Stimulated activated CD4-positive, alpha-beta T cell treated with anti-CD3 and anti-CD28 coated beads, Interleukin-12 subunit alpha, Interleukin-12 subunit beta, amount 100 ng/mL, for 48 hours (primary cell): Measurements from ENCODE around the gene NACA2.
"Not testable (repeated sequence)": the region's sequence is repeated elsewhere in the genome, so short reads cannot be mapped to it uniquely, and the experiment has no call there.

Experiments
- DNase-seq, 3 donors: peaks; one replicate each; pipeline ENCODE4 v3.0.0-alpha.2; 2020; ENCODE audit warnings: low read depth in 2 of 3, low spot score in 1 of 3

NACA2 gene

DNA sequence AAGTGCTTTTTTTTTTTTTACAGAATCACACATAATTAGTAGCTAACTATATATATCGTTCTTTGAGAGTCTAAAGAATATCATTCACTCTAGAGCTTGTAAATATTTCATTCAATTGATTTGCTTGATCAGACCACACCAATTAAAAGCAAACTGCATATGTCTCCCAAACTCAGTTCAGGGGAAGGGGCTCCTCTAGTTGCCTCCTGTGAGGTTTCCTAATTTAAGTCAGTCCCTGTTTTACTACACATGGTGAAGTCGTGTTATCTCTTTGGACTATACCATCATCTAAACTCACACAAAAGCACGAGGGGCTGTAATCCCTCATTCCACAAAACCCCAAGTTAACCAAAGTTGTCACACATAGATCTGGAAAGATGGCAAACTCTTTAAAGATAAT is 11.7 kb downstream of the NACA2 start:
- no peak for DNase-seq

GRCh38 chr17:61578645-61579044 is 12.4 kb downstream of the NACA2 start:
- no peak for DNase-seq

DNA sequence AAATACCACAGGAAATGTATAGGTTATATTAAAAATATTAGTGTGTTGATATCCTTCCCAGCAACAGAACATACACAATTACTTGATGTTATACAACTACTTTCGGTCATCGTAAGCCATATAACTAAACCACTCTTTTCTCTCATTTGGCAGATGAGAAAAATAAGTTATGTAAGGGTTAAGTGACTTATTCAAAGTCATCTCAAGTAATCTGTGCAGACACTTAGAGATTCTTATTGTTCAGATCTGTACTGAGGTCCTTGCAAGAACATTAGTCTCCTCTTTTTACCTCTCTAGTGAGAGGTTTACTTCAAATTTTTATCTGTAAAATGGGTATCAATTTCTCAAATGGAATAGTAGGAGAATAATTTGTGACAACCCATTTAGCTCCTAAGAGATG is 15.0 kb downstream of the NACA2 start:
- DNase-seq: no peak

- no peak for DNase-seq
Observed at GRCh38 chr17:61575352-61575975, 15.6 kb downstream of the NACA2 start.

- DNase-seq: no peak
Observed at GRCh38 chr17:61574542-61575351, 16.3 kb downstream of the NACA2 start.

- DNase-seq: not testable (repeated sequence)
Observed at GRCh38 chr17:61572547-61572946, 18.5 kb downstream of the NACA2 start.

DNA sequence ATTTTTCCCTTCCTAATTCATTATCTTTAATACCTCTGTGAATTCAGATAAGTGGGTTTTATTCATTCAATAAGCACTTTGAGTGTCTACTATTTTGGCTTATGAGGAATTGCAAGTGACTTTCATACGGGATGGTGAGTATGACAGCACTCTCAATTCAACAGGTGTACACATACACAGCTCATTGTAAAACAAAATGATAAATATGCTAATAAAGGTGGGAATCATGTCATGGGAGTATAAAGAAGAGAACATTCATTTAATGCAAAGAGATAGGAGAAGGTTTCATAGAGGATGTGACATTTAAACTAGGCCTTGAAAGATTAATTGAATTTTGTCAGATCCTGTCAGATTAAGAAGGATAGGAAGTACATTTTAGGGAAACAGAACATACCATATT is 19.4 kb downstream of the NACA2 start:
- no peak for DNase-seq

- no peak for DNase-seq
Observed at GRCh38 chr17:61570118-61570517, 20.9 kb downstream of the NACA2 start.

DNA sequence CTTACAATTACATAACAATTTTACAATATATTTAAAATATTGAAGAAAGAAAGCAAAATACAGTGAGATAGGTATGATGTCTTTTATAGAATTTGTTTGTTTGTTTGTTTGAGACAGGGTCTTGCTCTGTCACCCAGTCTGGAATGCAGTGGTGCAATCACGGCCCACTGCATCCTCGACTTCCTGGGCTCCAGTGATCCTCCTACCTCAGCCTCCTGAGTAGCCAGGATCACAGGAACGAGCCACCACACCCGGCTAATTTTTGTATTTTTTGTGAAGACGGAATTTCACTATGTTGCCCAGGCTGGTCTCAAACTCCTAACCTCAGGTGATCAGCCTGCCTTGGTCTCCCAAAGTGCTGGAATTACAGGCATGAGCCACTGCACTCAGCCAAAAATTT is 21.5 kb downstream of the NACA2 start:
- DNase-seq: not testable (repeated sequence)

GRCh38 chr17:61568219-61569072 is 22.6 kb downstream of the NACA2 start:
- no peak for DNase-seq

DNA sequence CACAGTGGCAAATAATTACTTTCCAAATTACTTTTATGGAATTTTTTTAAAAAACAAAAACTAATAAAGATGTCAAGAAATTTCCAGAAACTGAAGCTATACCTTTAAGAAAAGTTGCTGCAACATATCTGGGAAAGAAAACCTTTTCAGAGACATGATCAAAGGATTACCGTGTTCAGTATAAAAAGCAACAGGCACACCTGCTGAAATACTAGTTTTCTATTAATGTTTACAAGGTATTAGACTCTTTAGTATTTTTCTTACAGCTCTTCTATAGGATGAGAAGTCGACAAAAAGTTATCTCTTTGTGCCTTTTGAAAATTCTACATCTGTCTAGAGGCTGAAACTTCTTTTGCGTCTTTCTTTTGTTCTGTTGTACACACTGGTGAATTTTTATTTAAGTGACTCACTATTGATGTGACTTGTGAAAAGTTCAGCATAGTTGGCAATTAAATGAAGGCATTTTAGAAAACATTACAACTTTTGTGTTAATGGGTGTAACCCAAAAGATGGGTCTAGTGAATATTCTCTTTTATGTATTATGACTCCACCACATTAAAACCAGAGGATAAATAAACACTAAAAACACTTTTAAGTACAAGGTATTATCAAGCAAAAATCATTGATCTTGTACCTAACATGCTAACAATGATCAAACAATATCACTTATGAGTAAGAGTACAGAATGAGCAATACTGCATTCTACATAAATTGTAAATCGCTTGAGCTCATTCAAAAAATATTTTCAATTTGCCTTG is 23.8 kb downstream of the NACA2 start:
- DNase-seq: no peak

- not testable (repeated sequence) for DNase-seq
Observed at GRCh38 chr17:61566448-61566847, 24.6 kb downstream of the NACA2 start.

- DNase-seq: not testable (repeated sequence)
Observed at GRCh38 chr17:61565850-61566249, 25.2 kb downstream of the NACA2 start.

DNA sequence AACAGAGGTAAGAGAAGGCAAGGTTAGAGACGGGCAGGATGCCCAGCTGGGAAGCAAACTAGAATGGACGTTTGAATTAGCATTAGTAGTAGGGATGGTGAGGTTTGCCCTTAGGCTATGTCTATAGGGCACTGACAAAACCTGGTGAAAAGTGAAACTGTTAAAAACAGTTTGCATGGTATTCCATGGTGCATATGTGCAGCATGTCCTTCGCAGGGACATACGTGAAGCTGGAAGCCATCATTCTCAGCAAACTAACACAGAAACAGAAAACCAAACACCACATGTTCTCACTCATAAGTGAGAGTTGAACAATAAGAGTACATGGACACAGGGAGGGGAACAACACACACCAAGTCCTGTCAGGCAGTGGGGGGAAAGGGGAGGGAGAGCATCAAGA is 25.8 kb downstream of the NACA2 start:
- DNase-seq: no peak

DNA sequence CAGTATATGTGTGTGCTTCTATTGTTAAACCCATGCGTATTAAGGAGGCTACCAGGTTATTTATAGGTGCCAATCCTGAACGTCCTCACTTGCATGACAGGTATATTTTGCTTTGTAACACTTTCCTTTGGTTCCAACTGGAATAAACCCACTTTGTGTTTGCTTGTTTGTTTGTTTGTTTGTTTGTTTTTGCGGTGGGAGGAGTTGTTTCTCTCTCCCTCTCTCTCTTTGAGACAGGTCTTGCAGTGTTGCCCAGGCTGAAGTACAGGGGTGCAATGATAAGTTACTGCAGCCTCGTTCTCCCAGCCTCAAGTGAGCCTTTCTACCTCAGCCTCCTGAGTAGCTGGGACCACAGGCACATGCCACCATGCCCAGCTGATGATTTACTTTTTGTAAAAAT is 28.7 kb downstream of the NACA2 start:
- no peak for DNase-seq

- no peak for DNase-seq
Observed at GRCh38 chr17:61561354-61561753, 29.7 kb downstream of the NACA2 start.

GRCh38 chr17:61560071-61560470 is 30.9 kb downstream of the NACA2 start:
- DNase-seq: no peak

DNA sequence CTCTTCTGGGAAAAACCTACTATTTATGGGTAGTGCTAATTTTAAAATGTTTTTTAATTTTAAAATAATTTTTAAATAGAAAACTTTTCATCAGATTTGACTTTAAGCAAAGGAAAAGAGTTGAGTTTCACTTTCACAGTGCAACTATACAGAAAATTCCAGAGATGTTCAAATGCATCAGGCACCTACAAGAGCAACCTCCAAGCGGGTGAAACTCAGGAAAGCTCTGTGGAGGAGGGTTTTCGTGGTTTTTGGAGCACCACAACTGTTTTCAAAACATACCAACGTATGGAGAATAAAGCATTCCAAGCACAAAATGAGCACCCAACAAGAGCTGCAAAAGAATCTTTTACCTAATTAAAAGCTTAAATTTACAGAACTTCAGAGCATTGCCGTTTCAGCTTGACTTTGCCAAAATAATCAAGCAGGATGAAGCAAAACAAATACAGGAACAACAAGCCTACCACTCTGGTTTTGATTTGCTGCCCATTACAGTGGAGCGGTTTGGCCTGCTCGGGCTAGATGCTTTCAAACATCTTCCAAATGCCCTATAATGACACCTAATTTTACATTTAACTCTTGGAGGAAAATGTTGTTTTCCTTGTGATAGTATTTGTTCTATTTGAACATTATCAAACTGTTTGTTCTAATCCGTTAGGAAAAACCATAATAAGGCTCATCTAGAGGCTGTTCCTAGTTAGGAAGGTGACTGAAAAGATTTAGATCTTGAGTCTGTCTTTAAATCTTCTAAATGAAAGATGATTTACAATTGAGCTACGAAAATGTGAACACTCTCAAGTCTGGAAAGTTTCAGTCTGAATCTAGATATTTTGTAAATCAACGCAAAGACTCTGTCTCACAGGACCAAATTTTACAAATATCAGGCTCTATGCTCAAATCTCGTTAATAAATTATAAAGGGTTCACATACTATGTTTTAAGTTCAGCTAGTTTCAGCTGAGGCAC is 34.5 kb downstream of the NACA2 start:
- no peak for DNase-seq

DNA sequence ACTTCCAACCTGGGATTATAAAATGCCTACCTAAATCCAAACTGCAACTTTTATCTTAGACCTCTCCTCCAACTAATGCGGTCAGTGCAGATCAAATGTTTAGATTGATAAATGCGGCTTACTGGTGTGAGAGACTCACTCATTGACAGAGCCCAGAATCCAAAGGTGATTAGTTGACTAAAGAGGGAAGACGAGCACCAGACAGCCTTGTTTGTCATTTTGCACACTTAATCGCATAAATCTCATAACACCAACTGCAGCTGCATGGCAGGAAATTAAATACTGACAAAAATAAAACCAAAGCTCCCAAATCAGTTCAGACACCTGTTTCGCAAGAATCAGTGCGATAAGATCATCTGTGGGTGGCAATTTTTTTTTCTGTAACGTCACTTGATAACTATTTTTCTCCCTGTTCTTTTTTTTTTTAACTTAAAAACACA is 35.9 kb downstream of the NACA2 start:
- no peak for DNase-seq

GRCh38 chr17:61554209-61554608 is 36.8 kb downstream of the NACA2 start:
- DNase-seq: no peak
